ENCODE data around the gene HNF4A. TPM values are rescaled to one million over a fixed set of nuclear protein-coding genes. Genes with fewer than 3 reads are reported as not detected.

Gene HNF4A
- total and polyA plus RNA-seq, 2 of the 4 experiments (the other 2 are of a cell fraction), result not detected

- WGBS, 2 experiments (ENCODE audit: extremely low coverage in 2 of 2, insufficient read length in 1 of 2), result 65% methylated on average over 2 of the region's 7 CpGs; no CpG with 5 or more reads in 1 of the 2 experiments
- BruUV-seq (replicated peaks), result no TSS peak
- Histone ChIP-seq H3K18ac (ENCODE audit: low read depth, low read length) (no peak overlapping the region), H4K5ac (ENCODE audit: low read depth, low read length) (no peak overlapping the region), H4K20me1 (ENCODE audit: insufficient read depth, low read length) (no peaks in the 10 kb centered on the region), H3K56ac (ENCODE audit: extremely low read depth, insufficient read depth, low read length) (no peak overlapping the region), H3K4ac (ENCODE audit: low read depth, low read length) (no peak overlapping the region), H3K9me1 (ENCODE audit: insufficient read depth, low read length) (no peaks in the 10 kb centered on the region), H3K23ac (ENCODE audit: low read depth, low read length) (no peak overlapping the region), H3K27ac (ENCODE audit: insufficient read depth, low read length) (no peak overlapping the region), H3K14ac (replicated peaks; ENCODE audit: low read depth, low read length) (no peak overlapping the region), H2BK20ac (ENCODE audit: low read depth, low read length) (no peak overlapping the region), H2BK15ac (ENCODE audit: low read depth, low read length) (no peak overlapping the region), H2BK120ac (ENCODE audit: low read depth, low read length) (no peak overlapping the region), H2BK5ac (ENCODE audit: low read depth, low read length, poor library complexity, severe bottlenecking) (no peak overlapping the region), H3K4me3 (ENCODE audit: insufficient read depth, low read depth, low read length) (no peak overlapping the region), H3K79me1 (ENCODE audit: low read depth in 1 of 2, low read length in 2 of 2) (no peaks in the 10 kb centered on the region), H2AK5ac (ENCODE audit: low read depth, low read length) (no peak overlapping the region), H3K4me1 (ENCODE audit: control insufficient read depth, insufficient read depth, low read length) (no peaks in the 10 kb centered on the region), H3K36me3 (ENCODE audit: control insufficient read depth, insufficient read depth, low read length) (no peaks in the 10 kb centered on the region), H3K4me2 (ENCODE audit: low read depth, low read length) (no peak overlapping the region), H3K9ac (ENCODE audit: low read depth, low read length) (no peak overlapping the region), H3K27me3 (ENCODE audit: control insufficient read depth, insufficient read depth, low read length) (peaks cover 38% of the 10 kb centered on the region), H2AK9ac (replicated peaks; ENCODE audit: low read depth, low read length, poor library complexity) (no peak overlapping the region), H2AFZ (replicated peaks; ENCODE audit: low read length, poor library complexity) (no peak overlapping the region), H3K9me3 (ENCODE audit: control insufficient read depth, insufficient read depth, low read length) (no peaks in the 10 kb centered on the region), H4K8ac (ENCODE audit: low read depth in 2 of 2, low read length in 2 of 2) (no peak overlapping the region), H4K91ac (ENCODE audit: insufficient read depth, low read depth, low read length) (no peak overlapping the region)
- no peak for DNase-seq
- dilution Hi-C loops (cut with HindIII; ENCODE audit: low sequenced_read_pairs, unreplicated experiment) (no loop called here), in situ Hi-C loops (cut with MboI; ENCODE audit: low sequenced_read_pairs) (no loop called here), intact Hi-C loops (cut with micrococcal nuclease) (no loop called here)
- POLR2A ChIA-PET (ENCODE audit: unreplicated experiment), result no interaction called here
- CTCF ChIA-PET, result no interaction called here
- no peak for TF ChIP-seq MXI1 (IDR thresholded peaks at IDR 0.05; ENCODE audit: borderline replicate concordance, low read depth, low read length)
- TF ChIP-seq ELK1 (IDR thresholded peaks at IDR 0.05; ENCODE audit: borderline replicate concordance, low read depth, low read length), result no peak
- no peak for TF ChIP-seq NFE2L2 (IDR thresholded peaks at IDR 0.05; ENCODE audit: low read depth, low read length)
- TF ChIP-seq BHLHE40 (IDR thresholded peaks at IDR 0.05; ENCODE audit: low read depth, low read length), result no peak
- TF ChIP-seq MAZ (IDR thresholded peaks at IDR 0.05; ENCODE audit: borderline replicate concordance, low read depth, low read length), result no peak
- no peak for TF ChIP-seq RFX5 (IDR thresholded peaks at IDR 0.05; ENCODE audit: low read depth, low read length)
- no peak for TF ChIP-seq CEBPB (IDR thresholded peaks at IDR 0.05; ENCODE audit: low read depth, low read length)
- no peak for TF ChIP-seq FOS (IDR thresholded peaks at IDR 0.05; ENCODE audit: low read depth, low read length)
- no peak for TF ChIP-seq POLR2A (IDR thresholded peaks at IDR 0.05; ENCODE audit: low read depth, low read length)
- no peak for TF ChIP-seq MAFK (IDR thresholded peaks at IDR 0.05; ENCODE audit: low read depth, low read length)
- TF ChIP-seq RAD21 (IDR thresholded peaks at IDR 0.05; ENCODE audit: low read length), result no peak
- no peak for TF ChIP-seq SMC3 (IDR thresholded peaks at IDR 0.05; ENCODE audit: low read depth, low read length)
- TF ChIP-seq, protein P1, sequence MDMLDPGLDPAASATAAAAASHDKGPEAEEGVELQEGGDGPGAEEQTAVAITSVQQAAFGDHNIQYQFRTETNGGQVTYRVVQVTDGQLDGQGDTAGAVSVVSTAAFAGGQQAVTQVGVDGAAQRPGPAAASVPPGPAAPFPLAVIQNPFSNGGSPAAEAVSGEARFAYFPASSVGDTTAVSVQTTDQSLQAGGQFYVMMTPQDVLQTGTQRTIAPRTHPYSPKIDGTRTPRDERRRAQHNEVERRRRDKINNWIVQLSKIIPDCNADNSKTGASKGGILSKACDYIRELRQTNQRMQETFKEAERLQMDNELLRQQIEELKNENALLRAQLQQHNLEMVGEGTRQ (IDR thresholded peaks at IDR 0.05; ENCODE audit: low read depth, low read length), result no peak
- TF ChIP-seq, protein P2, sequence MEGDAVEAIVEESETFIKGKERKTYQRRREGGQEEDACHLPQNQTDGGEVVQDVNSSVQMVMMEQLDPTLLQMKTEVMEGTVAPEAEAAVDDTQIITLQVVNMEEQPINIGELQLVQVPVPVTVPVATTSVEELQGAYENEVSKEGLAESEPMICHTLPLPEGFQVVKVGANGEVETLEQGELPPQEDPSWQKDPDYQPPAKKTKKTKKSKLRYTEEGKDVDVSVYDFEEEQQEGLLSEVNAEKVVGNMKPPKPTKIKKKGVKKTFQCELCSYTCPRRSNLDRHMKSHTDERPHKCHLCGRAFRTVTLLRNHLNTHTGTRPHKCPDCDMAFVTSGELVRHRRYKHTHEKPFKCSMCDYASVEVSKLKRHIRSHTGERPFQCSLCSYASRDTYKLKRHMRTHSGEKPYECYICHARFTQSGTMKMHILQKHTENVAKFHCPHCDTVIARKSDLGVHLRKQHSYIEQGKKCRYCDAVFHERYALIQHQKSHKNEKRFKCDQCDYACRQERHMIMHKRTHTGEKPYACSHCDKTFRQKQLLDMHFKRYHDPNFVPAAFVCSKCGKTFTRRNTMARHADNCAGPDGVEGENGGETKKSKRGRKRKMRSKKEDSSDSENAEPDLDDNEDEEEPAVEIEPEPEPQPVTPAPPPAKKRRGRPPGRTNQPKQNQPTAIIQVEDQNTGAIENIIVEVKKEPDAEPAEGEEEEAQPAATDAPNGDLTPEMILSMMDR (conservative IDR thresholded peaks at IDR 0.05; ENCODE audit: low read depth, low read length), result no peak
- TF ChIP-seq RCOR1 (IDR thresholded peaks at IDR 0.05; ENCODE audit: insufficient replicate concordance, low read length), result no peak
- no peak for ATAC-seq (ENCODE audit: low read depth)
These were observed 75.0 kb downstream of the HNF4A start for GRCh38 chr20:44430270-44431065.
